Left ventricle myocardium superior (tissue), 1 donor: ENCODE measurements around the gene ARPC5L. TPM values are rescaled to one million over a fixed set of nuclear protein-coding genes. Genes with fewer than 3 reads are reported as not detected.
"Not testable (repeated sequence)": the region's sequence is repeated elsewhere in the genome, so short reads cannot be mapped to it uniquely, and the experiment has no call there.

ENCODE experiments used
- ATAC-seq: fragments of 200-7000 bp; cut with Tn5 transposase; one replicate; pipeline ENCODE4 v1.9.1; 2020; ENCODE audit warnings: mild to moderate bottlenecking, moderate library complexity
- DNase-seq: peaks from one replicate; pipeline ENCODE4 v3.0.0-alpha.2; 2020
- intact Hi-C: fragments of 100-400 bp; cut with micrococcal nuclease; formaldehyde crosslinking; loops from one replicate; pipeline ENCODE4 v1.11.0; 2022
- total RNA-seq: library from RNA; stranded (reverse); fragmentation: NEBNext Ultra II Directional; extraction: Animal tissue kit (Norgen Biotek cat#: 25700); gene quantifications from one replicate; pipeline ENCODE4 v1.2.1, GENCODE V29; 2021
- donor health status: DM: no; HTN: yes; CAD: no; lungs with severe emphysema.

Gene ARPC5L
- total RNA-seq, 1 donor from 2014 or later = 41.1 TPM

DNA sequence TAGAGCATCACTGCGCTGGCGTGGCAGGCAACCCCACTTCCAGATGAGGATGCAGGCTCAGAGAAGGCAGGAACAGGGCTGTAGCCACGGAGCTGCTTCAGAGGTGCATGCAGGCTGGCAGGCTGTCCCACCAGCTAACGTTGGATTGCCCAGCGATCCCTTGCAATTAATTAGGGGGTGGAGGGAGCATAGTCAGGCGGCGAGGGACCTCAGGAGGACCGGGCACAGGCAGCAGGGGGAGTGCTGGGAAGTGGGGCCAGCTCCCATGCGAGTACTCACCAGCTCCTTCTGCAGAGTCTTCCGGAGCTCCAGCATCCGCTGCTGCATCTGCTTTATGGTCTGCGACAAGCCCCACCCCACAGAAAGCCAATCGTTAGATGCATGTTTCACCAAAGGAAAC is 20.3 kb downstream of the ARPC5L start:
- ATAC-seq (peak; percentile 10), DNase-seq (no peak)
- intact Hi-C loops = no loop called here

DNA sequence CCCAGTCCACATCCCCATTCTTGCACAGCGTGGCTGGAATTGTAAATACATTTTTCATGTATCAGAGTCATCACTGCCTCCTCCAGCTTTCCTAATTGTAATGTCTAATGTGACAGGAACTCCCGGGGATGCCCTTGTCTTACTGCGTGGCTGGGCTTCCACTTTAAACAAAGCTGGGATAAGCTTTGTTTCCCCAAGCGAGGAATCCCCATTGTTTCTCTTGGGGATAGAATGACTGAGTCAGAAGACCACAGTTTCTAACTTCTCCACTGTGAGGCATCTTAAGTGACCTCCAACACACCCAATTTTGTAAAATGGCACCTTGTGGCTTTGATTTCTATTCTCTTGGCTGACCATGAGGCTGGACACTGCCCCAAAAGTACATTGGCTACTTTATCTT is 22.4 kb downstream of the ARPC5L start:
- ATAC-seq (no peak), DNase-seq (no peak)
- intact Hi-C loops = no loop called here

DNA sequence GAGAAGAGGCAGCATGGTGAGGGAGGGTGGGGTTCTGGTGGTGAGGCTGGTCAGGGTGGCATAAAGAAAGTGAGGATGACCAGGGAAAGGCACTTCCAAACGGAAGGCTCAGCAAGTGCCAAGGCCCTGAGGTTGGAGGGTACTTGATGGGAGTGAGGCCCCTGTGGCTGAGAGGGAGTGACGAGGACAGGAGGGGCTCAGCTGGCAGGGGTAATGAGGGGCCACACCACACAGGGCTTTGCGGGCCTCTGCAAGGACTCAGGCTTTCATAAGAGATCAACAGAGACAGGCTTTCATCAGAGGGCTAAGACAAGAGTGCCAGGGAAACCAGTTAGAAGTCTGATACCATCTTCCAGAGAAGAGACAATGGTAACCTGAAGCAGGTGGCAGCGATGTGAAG is 23.6 kb downstream of the ARPC5L start:
- ATAC-seq = no peak
- no peak for DNase-seq
- intact Hi-C loops = no loop called here

DNA sequence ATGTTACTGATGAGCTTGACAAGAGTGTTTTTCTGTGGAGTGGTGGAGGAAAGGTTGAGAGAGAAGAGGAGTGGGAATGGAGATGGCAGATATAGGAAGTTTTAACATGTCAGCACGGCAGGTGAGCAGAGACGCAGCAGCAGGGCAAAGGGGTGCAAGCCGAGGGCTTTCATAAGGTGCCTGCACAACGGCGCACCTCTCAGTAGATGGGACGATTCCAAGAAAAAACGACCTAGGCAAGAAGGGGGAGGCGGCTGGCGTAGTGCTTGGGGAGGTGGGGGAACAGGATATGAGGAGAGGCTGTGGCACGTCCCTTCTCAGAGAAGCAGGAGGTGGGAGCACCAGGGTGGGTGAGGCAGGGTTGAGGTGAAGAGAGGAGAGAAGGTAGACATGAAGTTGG is 24.5 kb downstream of the ARPC5L start:
- ATAC-seq = no peak
- intact Hi-C loops = no loop called here
- DNase-seq = no peak

DNA sequence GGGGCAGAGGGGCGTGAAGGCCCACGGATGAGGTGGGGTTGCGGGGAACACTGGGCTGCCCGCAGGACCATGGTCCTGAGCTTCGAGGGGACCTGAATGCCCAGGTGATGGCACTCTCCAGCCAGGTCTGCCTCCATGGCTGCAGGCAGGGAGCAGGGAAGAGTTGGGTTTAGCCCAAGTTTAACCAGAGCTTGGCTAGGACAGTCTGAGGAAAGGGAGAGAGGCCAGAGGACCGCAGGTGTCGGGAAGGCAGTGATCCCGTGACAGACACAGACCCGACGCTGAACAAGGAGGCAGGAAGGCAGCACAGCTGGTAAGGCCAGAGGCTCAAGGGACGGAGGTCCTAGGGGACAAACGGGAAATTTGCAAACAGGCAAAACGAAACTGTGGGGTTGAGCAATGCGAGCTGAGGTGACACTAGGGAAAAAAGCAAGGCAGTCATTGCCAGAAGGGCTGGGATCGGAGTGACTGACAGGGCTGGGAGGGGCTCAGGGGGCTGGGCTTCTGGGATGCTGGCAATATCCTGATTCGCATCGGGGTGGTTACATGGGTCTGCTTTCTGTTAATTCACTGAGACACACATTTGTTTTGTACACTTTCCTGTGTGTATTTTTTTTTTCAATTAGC is 25.0 kb downstream of the ARPC5L start:
- intact Hi-C loops = no loop called here
- peak; percentile 46 for ATAC-seq
- no peak for DNase-seq

DNA sequence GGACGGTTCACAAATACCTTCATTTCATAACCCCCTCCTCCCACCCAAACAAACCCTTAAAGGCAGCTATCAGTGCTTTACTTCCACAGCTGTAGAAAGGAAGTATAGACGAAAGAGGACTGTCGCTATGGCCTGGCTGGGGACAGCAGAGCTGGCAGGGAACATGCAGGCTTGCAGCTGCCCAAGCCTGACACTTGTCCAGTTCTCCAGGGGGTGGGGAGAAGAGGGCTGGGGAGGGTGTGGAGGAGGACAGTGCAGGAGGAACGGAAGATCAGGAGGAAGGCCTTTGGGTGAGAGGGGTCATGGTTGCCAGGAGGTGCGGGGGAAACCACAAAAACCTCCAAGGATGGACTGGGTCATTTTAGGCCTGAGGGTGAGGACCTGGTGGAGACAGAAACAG is 25.9 kb downstream of the ARPC5L start:
- intact Hi-C loops = no loop called here
- ATAC-seq (no peak), DNase-seq (no peak)

DNA sequence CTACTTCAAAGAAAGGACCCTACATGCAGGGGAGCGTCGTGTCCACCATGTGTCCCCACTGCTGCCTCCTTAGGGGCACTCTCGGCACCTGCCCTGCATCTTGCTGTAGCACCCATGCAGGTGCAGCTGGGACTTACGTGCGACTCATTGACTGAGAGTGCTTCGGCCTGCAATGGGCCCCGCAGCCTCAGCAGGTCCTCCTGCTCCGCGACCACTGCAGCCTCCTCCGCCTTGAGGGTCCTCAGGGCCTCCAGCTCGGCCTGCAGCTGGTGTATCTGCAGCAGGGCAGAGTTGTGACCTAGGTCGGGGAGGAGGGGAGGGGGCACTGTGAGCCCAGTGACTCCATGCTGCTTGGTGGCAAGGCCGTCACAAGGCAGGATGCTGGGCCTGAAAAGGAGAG is 27.1 kb downstream of the ARPC5L start:
- intact Hi-C loops = no loop called here
- DNase-seq (no peak), ATAC-seq (no peak)

DNA sequence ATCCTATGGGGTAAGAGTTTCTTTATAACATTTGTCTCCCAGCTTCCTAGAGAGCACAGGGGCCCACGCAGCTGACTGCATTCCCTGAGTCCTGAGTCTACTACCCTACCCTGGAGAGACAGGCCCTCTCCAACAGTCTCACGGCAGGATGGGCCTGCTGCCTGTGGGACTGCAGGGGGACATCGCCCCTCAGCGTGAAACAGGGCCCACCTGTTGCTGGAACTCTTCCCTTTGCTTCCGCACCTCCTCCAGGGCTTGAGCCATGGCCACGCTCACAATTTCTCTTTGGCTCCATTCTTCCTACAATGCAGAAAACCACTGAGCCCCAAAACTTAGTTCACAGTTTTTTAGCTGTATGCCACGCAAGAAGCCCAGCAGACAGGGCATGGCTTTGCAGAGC is 28.2 kb downstream of the ARPC5L start:
- intact Hi-C loops = no loop called here
- ATAC-seq (no peak), DNase-seq (no peak)

DNA sequence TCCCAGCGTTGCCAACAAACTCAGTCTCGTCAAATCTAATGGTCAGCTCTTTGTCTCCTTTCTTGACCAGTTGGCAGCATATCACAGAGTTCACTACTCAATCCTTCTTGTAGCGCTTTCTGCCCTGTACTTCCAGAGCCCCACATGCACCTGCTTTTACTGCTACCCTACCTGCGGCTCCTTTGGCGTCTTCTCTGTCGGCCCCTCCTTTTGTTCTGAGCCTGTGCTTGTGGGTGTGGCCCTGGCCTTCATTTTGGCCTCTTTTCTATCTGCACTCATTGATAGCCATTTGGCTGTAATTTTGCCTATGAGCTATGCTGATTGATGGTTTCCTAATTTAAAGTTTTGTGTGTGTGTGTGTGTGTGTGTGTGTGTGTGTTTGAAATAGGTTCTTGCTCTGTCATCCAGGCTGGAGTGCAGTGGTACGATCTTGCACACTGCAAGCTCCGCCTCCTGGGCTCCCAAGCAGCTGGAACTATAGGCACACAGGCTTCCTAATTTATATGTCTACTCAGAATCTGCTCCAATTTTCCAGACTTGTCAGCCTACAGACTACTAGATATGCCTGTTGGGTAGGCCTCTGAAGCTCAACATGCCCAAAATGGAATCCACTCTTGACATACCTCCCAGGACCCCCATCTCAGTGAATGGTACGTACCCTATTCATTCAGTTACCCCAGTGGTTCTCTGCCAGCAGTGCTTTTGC is 32.3 kb downstream of the ARPC5L start:
- ATAC-seq = no peak
- DNase-seq = no peak
- intact Hi-C loops = no loop called here

DNA sequence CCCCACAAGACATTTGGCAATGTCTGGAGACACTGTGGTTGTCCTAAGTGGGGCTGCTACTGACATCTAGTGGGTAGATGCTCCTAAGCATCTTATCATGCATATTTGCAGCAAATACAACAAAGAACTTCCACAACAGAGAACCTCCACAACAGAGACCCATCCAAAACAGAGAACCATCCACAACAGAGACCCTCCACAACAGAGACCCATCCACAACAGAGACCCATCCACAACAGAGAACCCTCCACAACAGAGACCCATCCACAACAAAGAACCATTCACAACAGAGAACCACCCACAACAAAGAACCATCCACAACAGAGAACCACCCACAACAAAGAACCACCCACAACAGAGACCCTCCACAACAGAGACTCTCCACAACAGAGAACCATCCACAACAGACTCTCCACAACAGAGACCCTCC is 32.8 kb downstream of the ARPC5L start:
- intact Hi-C loops = no loop called here
- ATAC-seq (peak; percentile 39), DNase-seq (no peak)

DNA sequence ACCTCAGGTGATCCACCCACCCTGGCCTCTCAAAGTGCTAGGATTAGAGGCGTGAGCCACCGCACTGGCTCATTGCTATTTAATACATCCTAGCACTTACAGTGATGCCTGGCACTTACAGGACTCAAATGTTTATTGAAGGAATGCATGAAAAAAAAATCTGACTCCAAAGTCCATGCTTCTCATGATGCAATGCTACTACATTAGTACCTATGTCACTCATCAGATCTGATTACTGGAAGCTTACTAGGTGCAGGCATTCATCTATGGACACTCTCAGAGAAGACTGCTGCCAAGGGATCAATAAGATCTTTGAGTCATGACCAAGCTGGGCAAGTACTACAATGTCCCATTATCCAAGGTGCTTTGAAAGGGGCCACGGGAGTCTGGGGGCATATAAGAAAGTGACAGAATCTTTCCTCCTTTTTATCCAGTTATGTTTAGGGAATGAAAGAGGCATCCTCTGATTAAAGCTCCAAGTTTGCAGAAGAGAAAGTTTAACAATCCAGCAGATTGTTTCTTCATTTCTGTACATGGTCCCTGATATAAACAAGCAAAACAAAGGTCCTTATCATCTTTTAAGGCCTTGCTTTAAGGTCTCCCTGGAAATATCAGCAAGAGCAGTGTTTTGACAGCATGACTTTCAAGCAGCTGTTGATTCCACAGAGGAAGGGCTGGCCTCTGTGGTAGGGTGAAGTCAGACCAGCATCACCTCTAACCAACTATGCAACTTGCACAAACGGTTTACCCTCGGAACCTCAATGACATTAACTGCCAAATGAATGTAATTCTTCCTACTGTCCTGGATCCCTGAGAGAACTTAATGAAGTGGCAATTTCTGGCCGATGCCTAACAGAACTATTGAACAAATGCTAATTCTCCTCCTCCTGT is 35.9 kb downstream of the ARPC5L start:
- intact Hi-C loops = no loop called here
- DNase-seq (no peak), ATAC-seq (no peak)

DNA sequence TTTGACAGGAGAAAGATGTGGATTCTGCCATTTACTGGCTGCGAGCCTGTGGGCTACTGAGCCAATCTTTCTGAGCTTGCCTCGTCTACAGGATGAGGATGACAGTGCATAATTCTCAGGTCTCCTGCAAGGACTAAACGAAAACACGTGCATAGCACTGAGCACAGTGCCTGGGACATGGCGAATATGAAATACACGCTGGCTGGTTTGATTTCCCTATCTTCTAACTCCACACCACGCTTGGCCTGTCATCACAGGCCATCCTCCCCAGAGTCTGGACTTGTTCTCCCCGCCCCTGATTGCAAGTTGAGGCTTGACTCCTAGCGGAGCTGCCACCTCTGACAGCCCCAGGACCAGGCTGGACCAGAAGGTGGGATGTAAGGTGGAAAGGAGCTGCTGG is 37.9 kb downstream of the ARPC5L start:
- intact Hi-C loops = no loop called here
- ATAC-seq (no peak), DNase-seq (no peak)

DNA sequence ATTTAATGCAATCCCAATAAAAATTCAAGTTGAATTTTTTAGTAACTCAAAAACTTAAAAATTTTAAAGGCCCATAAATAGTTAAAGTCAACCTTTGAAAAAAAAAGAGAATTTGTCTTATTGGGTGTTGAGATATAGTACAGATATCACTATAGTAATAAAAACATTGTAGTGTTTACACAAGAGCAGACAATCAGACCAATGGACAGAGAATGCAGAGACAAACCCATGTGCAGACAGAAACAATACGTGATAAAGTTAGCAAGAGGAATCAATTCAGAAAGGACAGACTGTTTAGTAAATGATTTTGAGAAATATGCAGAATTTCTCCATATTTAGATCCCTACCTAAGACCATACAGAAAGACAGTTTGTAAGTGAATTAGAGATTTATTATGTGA is 45.0 kb downstream of the ARPC5L start:
- ATAC-seq (no peak), DNase-seq (no peak)
- intact Hi-C loops = no loop called here

DNA sequence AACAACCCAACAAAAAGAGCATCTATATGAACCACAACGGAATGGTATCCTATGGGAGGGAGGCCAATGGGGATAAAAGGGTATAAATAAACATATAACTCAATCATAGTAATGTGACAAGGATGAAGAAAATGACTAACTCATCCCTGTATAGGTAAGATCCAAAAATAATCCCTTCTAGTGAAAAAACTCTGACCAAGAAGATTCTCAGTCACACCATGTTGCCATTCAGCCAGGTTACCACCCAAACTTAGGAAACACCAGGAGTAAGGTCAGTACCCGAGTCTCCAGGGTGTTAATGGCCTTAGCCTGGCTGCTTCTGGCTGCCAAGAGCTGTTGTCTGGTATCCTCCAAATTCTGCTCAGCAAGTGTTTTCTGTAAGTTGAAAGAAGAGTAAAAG is 46.2 kb downstream of the ARPC5L start:
- DNase-seq (no peak), ATAC-seq (no peak)
- intact Hi-C loops = no loop called here

DNA sequence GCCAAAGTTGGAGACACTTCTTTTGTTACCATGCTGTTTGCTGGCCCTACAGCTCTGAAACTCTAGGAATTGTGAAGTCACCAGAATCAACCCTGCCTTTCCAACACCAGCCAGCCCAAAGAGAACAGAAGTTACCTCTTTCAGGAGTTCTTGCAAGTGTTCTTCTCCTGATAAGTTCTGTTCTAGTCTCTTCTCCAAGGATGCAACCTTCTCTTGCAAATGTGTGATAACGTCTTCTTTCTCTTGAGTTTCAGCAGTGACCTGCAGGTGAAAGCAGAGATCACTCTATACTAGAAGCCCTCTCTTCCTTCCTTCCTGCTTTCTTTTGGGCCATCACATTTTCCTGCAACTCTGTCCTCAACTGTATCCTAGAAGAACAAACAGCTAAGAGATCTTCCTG is 49.8 kb downstream of the ARPC5L start:
- DNase-seq (no peak), ATAC-seq (no peak)
- intact Hi-C loops = no loop called here

DNA sequence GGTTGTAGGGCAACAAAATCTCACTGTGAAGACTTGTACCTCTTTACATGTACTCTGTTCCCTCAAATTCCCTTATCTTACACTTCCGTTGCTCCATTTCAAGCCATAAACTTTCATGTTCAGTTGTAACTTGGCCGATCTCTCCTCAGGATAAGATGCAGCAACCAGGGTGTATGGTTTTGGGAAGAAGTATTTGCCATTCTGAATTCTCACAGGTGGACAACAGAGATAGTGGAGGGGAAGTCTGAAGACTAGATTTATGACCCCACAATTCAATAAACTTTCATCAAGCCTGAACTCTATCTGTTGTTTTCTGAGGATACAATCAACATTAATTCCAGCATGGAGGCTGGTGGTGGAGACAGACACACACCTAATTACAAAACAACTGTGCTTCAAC is 51.4 kb downstream of the ARPC5L start:
- DNase-seq (no peak), ATAC-seq (no peak)
- intact Hi-C loops = no loop called here

DNA sequence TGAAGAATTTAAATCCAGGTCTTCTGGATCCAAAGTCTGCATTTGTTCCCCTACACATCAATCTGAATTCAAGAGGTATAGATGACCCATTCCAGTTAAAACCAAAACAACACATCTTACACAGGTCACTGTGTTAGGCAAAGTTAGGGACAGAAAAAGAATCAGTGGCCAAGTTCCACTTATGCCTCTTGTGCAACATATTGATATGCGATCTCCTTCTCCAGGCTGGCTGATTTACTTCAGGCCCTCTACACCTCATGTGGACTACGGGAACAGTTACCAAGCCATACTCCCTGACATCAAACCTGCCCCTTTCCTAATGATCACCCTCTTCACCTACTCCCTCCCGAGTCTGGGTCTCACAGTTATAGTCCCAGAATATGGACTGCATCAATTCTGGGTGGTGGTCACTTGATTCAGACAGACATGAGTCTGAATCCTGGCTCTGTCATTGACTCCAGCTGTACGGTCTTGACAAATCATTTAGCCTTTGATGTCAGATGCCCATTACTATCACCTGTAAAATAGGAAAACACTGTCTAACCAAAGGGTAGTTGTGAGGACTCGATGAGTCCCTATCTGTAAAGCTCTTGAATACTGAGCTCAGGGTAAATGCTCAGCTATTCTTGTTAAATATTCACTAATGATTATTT is 52.9 kb downstream of the ARPC5L start:
- DNase-seq (no peak), ATAC-seq (no peak)
- intact Hi-C loops = no loop called here

DNA sequence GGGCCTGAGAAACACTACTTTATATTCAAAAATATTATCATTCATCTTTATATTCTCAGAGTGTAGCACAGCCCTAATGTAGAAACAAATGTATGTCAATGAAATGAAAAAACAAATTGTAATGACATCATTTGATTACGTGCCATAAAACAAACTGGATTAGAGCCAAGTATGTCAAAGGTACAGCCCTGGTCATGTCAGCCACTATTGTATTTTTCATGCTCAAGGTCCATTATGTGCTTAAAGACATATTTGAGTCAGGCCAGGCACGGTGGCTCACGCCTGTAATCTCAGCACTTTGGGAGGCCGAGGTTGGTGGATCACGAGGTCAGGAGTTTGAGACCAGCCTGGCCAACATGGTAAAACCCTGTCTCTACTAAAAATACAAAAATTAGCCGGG is 58.5 kb downstream of the ARPC5L start:
- DNase-seq, ATAC-seq, intact Hi-C loops: not testable (repeated sequence)
